IMR-90 (cell line): Measurements from ENCODE around the gene C1QL2. TPM values are rescaled to one million over a fixed set of nuclear protein-coding genes. Genes with fewer than 3 reads are reported as not detected.

Source experiments
- ATAC-seq: fragments of 200-7000 bp; cut with Tn5 transposase; 2 replicates; pipeline ENCODE4 v1.9.1; 2020; ENCODE audit warnings: low read depth, mild to moderate bottlenecking, moderate library complexity
- Bru-seq: library from RNA; stranded (reverse); fragments of 400-500 nt; gene quantifications from one replicate; lab custom pipeline; 2021; lab: Mats Ljungman, UMichigan
- BruChase-seq, 2 experiments: library from RNA; stranded (reverse); fragments of 400-500 nt; gene quantifications; one replicate each; lab custom pipeline; 2021; lab: Mats Ljungman, UMichigan
- BruUV-seq: library from RNA; stranded (reverse); fragments of 400-500 nt; replicated peaks from 2 replicates; lab custom pipeline; 2021; lab: Mats Ljungman, UMichigan
- CTCF ChIA-PET: fragments of 300-600 bp; formaldehyde crosslinking; extraction: SDS; loops from one replicate; lab custom pipeline; 2021; ENCODE audit warnings: antibody characterized with exemption; lab: Yijun Ruan, JAX
- POLR2A ChIA-PET: fragments of 300-600 bp; sonication (Branson Sonifier 250); formaldehyde crosslinking; loops from one replicate; lab custom pipeline; 2022; ENCODE audit warnings: antibody characterized with exemption; ENCODE audit not compliant: unreplicated experiment; lab: Charles Lee
- DNase-seq: peaks from one replicate; pipeline ENCODE4 v3.0.0; 2013
- H2AFZ ChIP-seq: replicated peaks from 2 replicates; pipeline ENCODE3; 2013; ENCODE audit warnings: low read length, mild to moderate bottlenecking; ENCODE audit not compliant: poor library complexity
- H2AK5ac ChIP-seq: 2 replicates; pipeline ENCODE4 v1.6.1; 2013; ENCODE audit warnings: low read depth, low read length, inconsistent platforms
- H2AK9ac ChIP-seq: replicated peaks from 2 replicates; pipeline ENCODE3; 2013; ENCODE audit warnings: mild to moderate bottlenecking, low read depth, low read length, moderate library complexity; ENCODE audit not compliant: poor library complexity
- H2BK120ac ChIP-seq: 2 replicates; pipeline ENCODE4 v1.6.1; 2013; ENCODE audit warnings: low read depth, low read length, inconsistent platforms
- H2BK15ac ChIP-seq: 3 replicates; pipeline ENCODE4 v1.6.1; 2013; ENCODE audit warnings: low read depth, low read length, inconsistent platforms
- H2BK20ac ChIP-seq: 2 replicates; pipeline ENCODE4 v1.6.1; 2013; ENCODE audit warnings: low read depth, mild to moderate bottlenecking, inconsistent platforms, low read length, moderate library complexity
- H2BK5ac ChIP-seq: 2 replicates; pipeline ENCODE4 v1.6.1; 2013; ENCODE audit warnings: mild to moderate bottlenecking, low read depth, low read length, inconsistent platforms; ENCODE audit not compliant: poor library complexity, severe bottlenecking
- H3K14ac ChIP-seq: replicated peaks from 2 replicates; pipeline ENCODE4 v1.6.1; 2013; ENCODE audit warnings: low read depth, low read length, inconsistent platforms
- H3K18ac ChIP-seq: 2 replicates; pipeline ENCODE4 v1.6.1; 2013; ENCODE audit warnings: low read depth, low read length, control low read depth
- H3K23ac ChIP-seq: 2 replicates; pipeline ENCODE4 v1.6.1; 2013; ENCODE audit warnings: low read depth, low read length, inconsistent platforms
- H3K27ac ChIP-seq: 2 replicates; pipeline ENCODE4 v1.5.1; 2013; ENCODE audit warnings: mild to moderate bottlenecking, control low read depth, low read length; ENCODE audit not compliant: insufficient read depth
- H3K27me3 ChIP-seq: 2 replicates; pipeline ENCODE4 v1.6.1; 2013; ENCODE audit warnings: low read length; ENCODE audit not compliant: control insufficient read depth, insufficient read depth
- H3K36me3 ChIP-seq: 2 replicates; pipeline ENCODE4 v1.6.1; 2013; ENCODE audit warnings: low read length, mixed read lengths; ENCODE audit not compliant: control insufficient read depth, insufficient read depth
- H3K4ac ChIP-seq: 2 replicates; pipeline ENCODE4 v1.6.1; 2013; ENCODE audit warnings: low read depth, low read length, inconsistent platforms
- H3K4me1 ChIP-seq: 2 replicates; pipeline ENCODE4 v1.6.1; 2013; ENCODE audit warnings: low read length, mixed read lengths; ENCODE audit not compliant: control insufficient read depth, insufficient read depth
- H3K4me2 ChIP-seq: 2 replicates; pipeline ENCODE4 v1.6.1; 2013; ENCODE audit warnings: low read depth, mild to moderate bottlenecking, control low read depth, low read length, moderate library complexity
- H3K4me3 ChIP-seq: 2 replicates; pipeline ENCODE4 v1.5.1; 2013; ENCODE audit warnings: low read depth, mild to moderate bottlenecking, control low read depth, low read length, moderate library complexity; ENCODE audit not compliant: insufficient read depth
- H3K56ac ChIP-seq: 2 replicates; pipeline ENCODE4 v1.6.1; 2013; ENCODE audit warnings: low read length, inconsistent platforms; ENCODE audit not compliant: insufficient read depth; ENCODE audit errors: extremely low read depth
- H3K79me1 ChIP-seq, 2 experiments: 2 replicates each; pipeline ENCODE4 v1.6.1; 2013; ENCODE audit warnings: low read length in 2 of 2, inconsistent platforms in 1 of 2, low read depth in 1 of 2
- H3K9ac ChIP-seq: 2 replicates; pipeline ENCODE4 v1.6.1; 2013; ENCODE audit warnings: low read depth, low read length, control low read depth
- H3K9me1 ChIP-seq: 2 replicates; pipeline ENCODE4 v1.6.1; 2013; ENCODE audit warnings: low read length, inconsistent platforms; ENCODE audit not compliant: insufficient read depth
- H3K9me3 ChIP-seq: 2 replicates; pipeline ENCODE4 v1.6.1; 2013; ENCODE audit warnings: low read length; ENCODE audit not compliant: control insufficient read depth, insufficient read depth
- H4K20me1 ChIP-seq: 2 replicates; pipeline ENCODE4 v1.6.1; 2013; ENCODE audit warnings: low read length, inconsistent platforms; ENCODE audit not compliant: insufficient read depth
- H4K5ac ChIP-seq: 2 replicates; pipeline ENCODE4 v1.6.1; 2013; ENCODE audit warnings: mild to moderate bottlenecking, low read depth, low read length, control low read depth
- H4K8ac ChIP-seq, 2 experiments: 2 replicates each; pipeline ENCODE4 v1.6.1; 2013; ENCODE audit warnings: low read depth in 2 of 2, low read length in 2 of 2, control low read depth in 1 of 2, inconsistent platforms in 1 of 2
- H4K91ac ChIP-seq: 2 replicates; pipeline ENCODE4 v1.6.1; 2013; ENCODE audit warnings: low read depth, low read length, inconsistent platforms; ENCODE audit not compliant: insufficient read depth
- BHLHE40 ChIP-seq: fragments of 150-350 bp; IDR thresholded peaks from 2 replicates; pipeline ENCODE4 v1.6.1; 2016; ENCODE audit warnings: mild to moderate bottlenecking, low read depth, low read length
- CEBPB ChIP-seq: IDR thresholded peaks from 2 replicates; pipeline ENCODE4 v1.6.1; 2012; ENCODE audit warnings: low read depth, low read length, improper control_type of control experiment
- CTCF ChIP-seq: conservative IDR thresholded peaks from 2 replicates; pipeline ENCODE4 v1.5.1; 2012; ENCODE audit warnings: mild to moderate bottlenecking, low read depth, low read length, improper control_type of control experiment
- MAFK ChIP-seq: IDR thresholded peaks from 2 replicates; pipeline ENCODE4 v1.6.1; 2012; ENCODE audit warnings: low read depth, low read length, improper control_type of control experiment
- MAZ ChIP-seq: IDR thresholded peaks from 2 replicates; pipeline ENCODE4 v1.6.1; 2012; ENCODE audit warnings: low read depth, mild to moderate bottlenecking, low read length, improper control_type of control experiment, moderate library complexity, borderline replicate concordance
- MXI1 ChIP-seq: IDR thresholded peaks from 2 replicates; pipeline ENCODE4 v1.6.1; 2012; ENCODE audit warnings: low read depth, mild to moderate bottlenecking, low read length, moderate library complexity, borderline replicate concordance
- NFE2L2 ChIP-seq: fragments of 150-350 bp; IDR thresholded peaks from 2 replicates; pipeline ENCODE4 v1.6.1; 2016; ENCODE audit warnings: low read depth, mild to moderate bottlenecking, low read length
- RAD21 ChIP-seq: IDR thresholded peaks from 2 replicates; pipeline ENCODE4 v1.6.1; 2012; ENCODE audit warnings: low read length, improper control_type of control experiment
- RCOR1 ChIP-seq: IDR thresholded peaks from 2 replicates; pipeline ENCODE4 v1.6.1; 2012; ENCODE audit warnings: mild to moderate bottlenecking, low read length, improper control_type of control experiment; ENCODE audit not compliant: insufficient replicate concordance
- RFX5 ChIP-seq: IDR thresholded peaks from 2 replicates; pipeline ENCODE4 v1.8.0; 2012; ENCODE audit warnings: low read depth, mild to moderate bottlenecking, low read length, moderate library complexity
- SMC3 ChIP-seq: fragments of 150-350 bp; IDR thresholded peaks from 2 replicates; pipeline ENCODE4 v1.6.1; 2016; ENCODE audit warnings: low read depth, mild to moderate bottlenecking, antibody characterized with exemption, low read length, moderate library complexity
- USF2 ChIP-seq: fragments of 150-350 bp; IDR thresholded peaks from 2 replicates; pipeline ENCODE4 v1.6.1; 2017; ENCODE audit warnings: mild to moderate bottlenecking, antibody characterized with exemption, low read length, low read depth
- WGBS, 2 experiments: methylation state at CpG; one replicate each; pipeline versions ENCODE4 v1.1.5 to v1.1.7; 2013; ENCODE audit warnings: missing lambda C conversion rate in 2 of 2; ENCODE audit not compliant: insufficient read length in 1 of 2; ENCODE audit errors: extremely low coverage in 2 of 2; 5-methylcytosine and 5-hydroxymethylcytosine counted together
- dilution Hi-C: fragments of 300-500 bp; cut with HindIII; formaldehyde crosslinking; loops from one replicate; pipeline ENCODE4 v1.14.3; 2018; ENCODE audit warnings: low sequenced_read_pairs; ENCODE audit not compliant: unreplicated experiment
- in situ Hi-C: fragments of 300-500 bp; cut with MboI; formaldehyde crosslinking; loops from 3 replicates; pipeline ENCODE4 v1.14.3; 2019; ENCODE audit warnings: low sequenced_read_pairs, inconsistent platforms, mixed read lengths
- intact Hi-C: fragments of 100-400 bp; cut with micrococcal nuclease; formaldehyde crosslinking; loops from 2 replicates; pipeline ENCODE4 v1.10.0; 2022
- long read RNA-seq: library from polyadenylated mRNA; unstranded; transcript quantifications from one replicate; pipeline ENCODE4 v2.0.0, GENCODE V29; 2021; ENCODE audit not compliant: unreplicated experiment
- polyA plus RNA-seq, 3 experiments: library from polyadenylated mRNA; depleted of rRNA; stranded (reverse); fragments of >200 nt; gene quantifications; 2 replicates each; pipeline ENCODE4 v1.2.3, GENCODE V29; 2012; ENCODE audit warnings: low replicate concordance in 1 of 3
- total RNA-seq: library from RNA; depleted of rRNA; stranded (reverse); fragments of >200 nt; gene quantifications from 2 replicates; pipeline ENCODE4 v1.2.3, GENCODE V29; 2012; rRNA removed

C1QL2 gene
- total RNA-seq = not detected in 2 replicates
- not detected in 2 replicates for polyA plus RNA-seq (2012; rRNA removed)
- not detected in 2 replicates for polyA plus RNA-seq (2012; cell fraction: cytosol; rRNA removed)
- not detected in 2 replicates for polyA plus RNA-seq (2012; cell fraction: nucleus; rRNA removed; ENCODE audit: low replicate concordance)
- not detected for Bru-seq, nascent RNA
- BruChase-seq, experiment 1, labeled RNA remaining after a 6-hour chase = percentile 15 among the genes with signal in this experiment
- not detected for BruChase-seq, experiment 2, labeled RNA remaining after a 2-hour chase
- long read RNA-seq = 0 reads

- H4K5ac ChIP-seq = no peak within 1 kb of the TSS
- TF ChIP-seq BHLHE40 = no peak
- no peak for TF ChIP-seq MAZ
- TF ChIP-seq MAFK = no peak
- no peak for TF ChIP-seq NFE2L2
- TF ChIP-seq RCOR1 = no peak
- TF ChIP-seq SMC3 = no peak
- no peak for TF ChIP-seq CTCF
- no peak for TF ChIP-seq RAD21
- TF ChIP-seq CEBPB = no peak
- TF ChIP-seq MXI1 = no peak
- no peak for TF ChIP-seq USF2
- TF ChIP-seq RFX5 = no peak
- H3K79me1 ChIP-seq = no peaks in the 10 kb centered on the region
- POLR2A ChIA-PET = no interaction called here
- no peak within 1 kb of the TSS for H3K14ac ChIP-seq
- no peak for DNase-seq
- no peaks in the 10 kb centered on the region for H3K9me3 ChIP-seq
- no peak within 1 kb of the TSS for H2BK120ac ChIP-seq
- dilution Hi-C loops (no loop called here), in situ Hi-C loops (loop anchor here (25.0 kb wide), 1 partner anchor 104 kb away; no protein-coding TSS in a partner anchor), intact Hi-C loops (no loop called here)
- H3K56ac ChIP-seq = no peak within 1 kb of the TSS
- CTCF ChIA-PET = no interaction called here
- BruUV-seq = no TSS peak
- no peaks in the 10 kb centered on the region for H4K20me1 ChIP-seq
- H2AK9ac ChIP-seq = no peak within 1 kb of the TSS
- no peaks in the 10 kb centered on the region for H3K9me1 ChIP-seq
- no peak within 1 kb of the TSS for H2AFZ ChIP-seq
- no peak within 1 kb of the TSS for H2AK5ac ChIP-seq
- no peak within 1 kb of the TSS for H4K8ac ChIP-seq
- H2BK20ac ChIP-seq = no peak within 1 kb of the TSS
- no peak within 1 kb of the TSS for H3K9ac ChIP-seq
- no peak within 1 kb of the TSS for H2BK5ac ChIP-seq
- H3K4ac ChIP-seq = no peak within 1 kb of the TSS
- no peak within 1 kb of the TSS for H4K91ac ChIP-seq
- H3K4me2 ChIP-seq = no peak within 1 kb of the TSS
- H3K18ac ChIP-seq = no peak within 1 kb of the TSS
- H3K27ac ChIP-seq = no peak within 1 kb of the TSS
- no peak within 1 kb of the TSS for H3K4me3 ChIP-seq
- no peaks in the 10 kb centered on the region for H3K4me1 ChIP-seq
- peak; percentile 49 for ATAC-seq
- H2BK15ac ChIP-seq = no peak within 1 kb of the TSS
- H3K23ac ChIP-seq = no peak within 1 kb of the TSS
- 3% methylated on average over 20 of the region's 71 CpGs; no CpG with 5 or more reads in 1 of the 2 experiments for WGBS, 2 experiments
- peaks cover 64% of the 10 kb centered on the region for H3K27me3 ChIP-seq
- H3K36me3 ChIP-seq = no peaks in the 10 kb centered on the region
Measured at GRCh38 chr2:119158563-119159347, at the start of gene C1QL2. Gene C1QL2, minus strand, starts transcription at chr2:119158751. Its CDS starts 482 bp downstream, at chr2:119158269.
